HAP-1 (cell line): ENCODE measurements around the gene PTPRN2.

Source experiments
- DNase-seq, 2 experiments: peaks; one replicate each; pipeline ENCODE4 v3.0.0-alpha.2; 2016 to 2020; ENCODE audit warnings: low spot score in 2 of 2
- H3K27me3 ChIP-seq: fragments of 250-450 bp; sonication (Bioruptor Pico); 2 replicates; pipeline ENCODE4 v1.5.1; 2020; ENCODE audit warnings: low read depth, mild to moderate bottlenecking, moderate library complexity
- H3K36me3 ChIP-seq: fragments of 250-450 bp; sonication (Bioruptor Pico); replicated peaks from 2 replicates; pipeline ENCODE4 v1.5.1; 2020; ENCODE audit warnings: mild to moderate bottlenecking
- H3K4me1 ChIP-seq: fragments of 250-450 bp; sonication (Bioruptor Pico); 2 replicates; pipeline ENCODE4 v1.5.1; 2020; ENCODE audit warnings: mild to moderate bottlenecking
- H3K4me3 ChIP-seq: fragments of 250-450 bp; sonication (Bioruptor Pico); 2 replicates; pipeline ENCODE4 v1.5.1; 2020; ENCODE audit warnings: mild to moderate bottlenecking, moderate library complexity
- H3K9me3 ChIP-seq: fragments of 250-450 bp; sonication (Bioruptor Pico); 2 replicates; pipeline ENCODE4 v1.5.1; 2020; ENCODE audit warnings: mild to moderate bottlenecking, moderate library complexity
- in situ Hi-C: fragments of 300-500 bp; cut with MboI; formaldehyde crosslinking; loops from 3 replicates; pipeline ENCODE4 v1.14.3; 2020; ENCODE audit warnings: low sequenced_read_pairs, inconsistent platforms, mixed read lengths

The PTPRN2 gene

GRCh38 chr7:157643525-157643970 is 944.1 kb downstream of the PTPRN2 start:
- no peak for DNase-seq
- no peak overlapping the region for H3K4me3 ChIP-seq
- no peaks in the 10 kb centered on the region for H3K4me1 ChIP-seq
- H3K27me3 ChIP-seq = no peaks in the 10 kb centered on the region
- no peaks in the 10 kb centered on the region; the same call in 1 of the 2 replicates for H3K36me3 ChIP-seq
- in situ Hi-C loops = no loop called here
- peaks cover 7% of the 10 kb centered on the region; the same call in 1 of the 2 replicates for H3K9me3 ChIP-seq

GRCh38 chr7:157641866-157642265 is 945.8 kb downstream of the PTPRN2 start:
- H3K4me3 ChIP-seq = no peak overlapping the region
- H3K4me1 ChIP-seq = no peaks in the 10 kb centered on the region
- no peaks in the 10 kb centered on the region for H3K27me3 ChIP-seq
- DNase-seq = no peak
- no peaks in the 10 kb centered on the region; the same call in 1 of the 2 replicates for H3K36me3 ChIP-seq
- H3K9me3 ChIP-seq = peaks cover 7% of the 10 kb centered on the region; the same call in 1 of the 2 replicates
- in situ Hi-C loops = no loop called here

GRCh38 chr7:157640144-157640543 is 947.5 kb downstream of the PTPRN2 start:
- no peak for DNase-seq
- no peaks in the 10 kb centered on the region for H3K4me1 ChIP-seq
- no peaks in the 10 kb centered on the region for H3K27me3 ChIP-seq
- peaks cover 7% of the 10 kb centered on the region; the same call in 1 of the 2 replicates for H3K9me3 ChIP-seq
- no peak overlapping the region for H3K4me3 ChIP-seq
- H3K36me3 ChIP-seq = no peaks in the 10 kb centered on the region; the same call in 1 of the 2 replicates
- in situ Hi-C loops = no loop called here

- peaks cover 7% of the 10 kb centered on the region; the same call in 1 of the 2 replicates for H3K9me3 ChIP-seq
- in situ Hi-C loops = no loop called here
- DNase-seq = no peak
These were observed 949.1 kb downstream of the PTPRN2 start for GRCh38 chr7:157638563-157638962.

GRCh38 chr7:157637216-157637949 is 950.2 kb downstream of the PTPRN2 start:
- Histone ChIP-seq H3K36me3 (no peaks in the 10 kb centered on the region; the same call in 1 of the 2 replicates), H3K27me3 (no peaks in the 10 kb centered on the region), H3K9me3 (peaks cover 7% of the 10 kb centered on the region; the same call in 1 of the 2 replicates), H3K4me3 (no peak overlapping the region), H3K4me1 (no peaks in the 10 kb centered on the region)
- no peak for DNase-seq
- in situ Hi-C loops = no loop called here

More at GRCh38 chr7:157638563-157638962, 949.1 kb downstream of the PTPRN2 start:
- H3K27me3 ChIP-seq = no peaks in the 10 kb centered on the region
- H3K36me3 ChIP-seq = no peaks in the 10 kb centered on the region; the same call in 1 of the 2 replicates
- H3K4me3 ChIP-seq = no peak overlapping the region
- no peaks in the 10 kb centered on the region for H3K4me1 ChIP-seq

- no peak for DNase-seq
- no peaks in the 10 kb centered on the region for H3K4me1 ChIP-seq
- peaks cover 4% of the 10 kb centered on the region; the same call in 1 of the 2 replicates for H3K9me3 ChIP-seq
- H3K27me3 ChIP-seq = no peaks in the 10 kb centered on the region
- H3K36me3 ChIP-seq = no peaks in the 10 kb centered on the region; the same call in 1 of the 2 replicates
- H3K4me3 ChIP-seq = no peak overlapping the region
- in situ Hi-C loops = no loop called here
These were observed 952.0 kb downstream of the PTPRN2 start for GRCh38 chr7:157635669-157636068.

GRCh38 chr7:157635148-157635500 is 952.5 kb downstream of the PTPRN2 start:
- Histone ChIP-seq H3K9me3 (no peaks in the 10 kb centered on the region), H3K4me3 (no peak overlapping the region), H3K27me3 (no peaks in the 10 kb centered on the region), H3K4me1 (no peaks in the 10 kb centered on the region), H3K36me3 (no peaks in the 10 kb centered on the region; the same call in 1 of the 2 replicates)
- DNase-seq = no peak
- in situ Hi-C loops = no loop called here

- no peak for DNase-seq
- H3K9me3 ChIP-seq = no peaks in the 10 kb centered on the region
- no peaks in the 10 kb centered on the region for H3K27me3 ChIP-seq
- in situ Hi-C loops = no loop called here
- no peak overlapping the region for H3K4me3 ChIP-seq
- H3K36me3 ChIP-seq = no peaks in the 10 kb centered on the region
- no peaks in the 10 kb centered on the region for H3K4me1 ChIP-seq
These were observed 953.0 kb downstream of the PTPRN2 start for GRCh38 chr7:157634401-157635147.

GRCh38 chr7:157633465-157634185 is 954.0 kb downstream of the PTPRN2 start:
- DNase-seq = no peak
- Histone ChIP-seq H3K27me3 (no peaks in the 10 kb centered on the region), H3K4me3 (no peak overlapping the region), H3K9me3 (no peaks in the 10 kb centered on the region), H3K36me3 (no peaks in the 10 kb centered on the region), H3K4me1 (no peaks in the 10 kb centered on the region)
- in situ Hi-C loops = no loop called here

GRCh38 chr7:157630301-157630853 is 957.2 kb downstream of the PTPRN2 start:
- Histone ChIP-seq H3K36me3 (no peaks in the 10 kb centered on the region), H3K4me1 (no peaks in the 10 kb centered on the region), H3K27me3 (no peaks in the 10 kb centered on the region), H3K4me3 (no peak overlapping the region), H3K9me3 (no peaks in the 10 kb centered on the region)
- DNase-seq = no peak
- in situ Hi-C loops = no loop called here

GRCh38 chr7:157628456-157628855 is 959.2 kb downstream of the PTPRN2 start:
- in situ Hi-C loops = no loop called here
- H3K9me3 ChIP-seq = no peaks in the 10 kb centered on the region
- no peak overlapping the region for H3K4me3 ChIP-seq

GRCh38 chr7:157627646-157628045 is 960.0 kb downstream of the PTPRN2 start:
- no peaks in the 10 kb centered on the region for H3K27me3 ChIP-seq
- no peaks in the 10 kb centered on the region for H3K36me3 ChIP-seq
- in situ Hi-C loops = no loop called here

More at GRCh38 chr7:157628456-157628855, 959.2 kb downstream of the PTPRN2 start:
- Histone ChIP-seq H3K27me3 (no peaks in the 10 kb centered on the region), H3K4me1 (no peaks in the 10 kb centered on the region), H3K36me3 (no peaks in the 10 kb centered on the region)
- no peak for DNase-seq

GRCh38 chr7:157627033-157627432 is 960.6 kb downstream of the PTPRN2 start:
- H3K27me3 ChIP-seq = no peaks in the 10 kb centered on the region
- DNase-seq = no peak
- no peaks in the 10 kb centered on the region for H3K9me3 ChIP-seq
- in situ Hi-C loops = no loop called here
- H3K36me3 ChIP-seq = no peaks in the 10 kb centered on the region
- H3K4me1 ChIP-seq = no peaks in the 10 kb centered on the region
- H3K4me3 ChIP-seq = no peak overlapping the region

More at GRCh38 chr7:157627646-157628045, 960.0 kb downstream of the PTPRN2 start:
- Histone ChIP-seq H3K4me3 (no peak overlapping the region), H3K4me1 (no peaks in the 10 kb centered on the region), H3K9me3 (no peaks in the 10 kb centered on the region)
- DNase-seq = no peak
